M059J (cell line): ENCODE measurements around the gene PPIL1. TPM values are rescaled to one million over a fixed set of nuclear protein-coding genes. Genes with fewer than 3 reads are reported as not detected.

Experiments
- DNase-seq: peaks from one replicate; pipeline ENCODE4 v3.0.0-alpha.2; 2012; ENCODE audit warnings: low read depth
- total RNA-seq: library from RNA; depleted of rRNA; stranded (reverse); fragments of >200 nt; shearing (Covaris generic); gene quantifications from 2 replicates; pipeline ENCODE4 v1.2.3, GENCODE V29; 2014

The PPIL1 gene
- total RNA-seq, 1 experiment from 2014 or later: 84.3 TPM

- no peak for DNase-seq
These were observed 38.2 kb downstream of the PPIL1 start for GRCh38 chr6:36836111-36837021.

- no peak for DNase-seq
These were observed 39.8 kb downstream of the PPIL1 start for GRCh38 chr6:36834576-36835341.

GRCh38 chr6:36833182-36833789 is 41.3 kb downstream of the PPIL1 start:
- DNase-seq: no peak

- DNase-seq: no peak
These were observed 42.3 kb downstream of the PPIL1 start for GRCh38 chr6:36832313-36832712.

GRCh38 chr6:36830577-36830976 is 44.0 kb downstream of the PPIL1 start:
- no peak for DNase-seq

GRCh38 chr6:36829919-36830544 is 44.6 kb downstream of the PPIL1 start:
- DNase-seq: peak; percentile 62

GRCh38 chr6:36827261-36828079 is 47.1 kb downstream of the PPIL1 start:
- DNase-seq: peak; percentile 97

- no peak for DNase-seq
These were observed 47.9 kb downstream of the PPIL1 start for GRCh38 chr6:36826520-36827227.

- DNase-seq: no peak
These were observed 48.6 kb downstream of the PPIL1 start for GRCh38 chr6:36825994-36826393.

- no peak for DNase-seq
These were observed 49.2 kb downstream of the PPIL1 start for GRCh38 chr6:36825452-36825851.

GRCh38 chr6:36824253-36824652 is 50.4 kb downstream of the PPIL1 start:
- DNase-seq: no peak

GRCh38 chr6:36823421-36824096 is 51.0 kb downstream of the PPIL1 start:
- DNase-seq: no peak

- no peak for DNase-seq
These were observed 51.9 kb downstream of the PPIL1 start for GRCh38 chr6:36822506-36823269.

- DNase-seq: no peak
These were observed 52.8 kb downstream of the PPIL1 start for GRCh38 chr6:36821581-36822335.

GRCh38 chr6:36820700-36821580 is 53.7 kb downstream of the PPIL1 start:
- peak; percentile 87 for DNase-seq

GRCh38 chr6:36818756-36819155 is 55.8 kb downstream of the PPIL1 start:
- DNase-seq: no peak

GRCh38 chr6:36817847-36818246 is 56.8 kb downstream of the PPIL1 start:
- DNase-seq: no peak
